Measurements from ENCODE around the gene ZNF224.
A peak's percentile ranks its signal among the peaks of the same experiment; 100 is the strongest.

The ZNF224 gene

GRCh38 chr19:44141191-44142058 lies 47.3 kb downstream of the ZNF224 start, which contains the start of gene ZNF234:
ZNF234 (plus strand) TSS chr19:44141554; CDS start chr19:44144633, 3,079 bp downstream.
- peak; percentile 56 to 78 for DNase-seq

DNA sequence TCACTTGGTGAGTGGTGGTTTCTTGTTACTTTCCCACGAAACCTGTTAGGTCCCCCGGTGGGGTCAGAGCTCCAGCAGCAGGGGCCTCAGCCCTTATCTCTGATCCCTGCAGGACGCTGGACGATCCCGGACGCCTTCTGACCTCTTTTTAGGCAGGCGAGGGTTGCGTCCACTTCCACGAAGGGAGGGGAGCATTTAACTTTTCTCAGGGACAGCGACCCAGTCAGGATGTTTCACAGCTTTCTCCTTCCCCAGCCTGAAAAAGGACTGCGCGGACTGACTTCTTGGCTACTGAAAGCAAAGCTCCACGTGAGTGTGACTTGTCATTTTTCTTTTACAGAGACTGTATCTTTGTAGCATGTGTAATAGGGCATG lies 47.9 kb downstream of the ZNF224 start:
- no peak for DNase-seq

- DNase-seq = no peak
Measured at GRCh38 chr19:44149776-44150175, 55.6 kb downstream of the ZNF224 start.

DNA sequence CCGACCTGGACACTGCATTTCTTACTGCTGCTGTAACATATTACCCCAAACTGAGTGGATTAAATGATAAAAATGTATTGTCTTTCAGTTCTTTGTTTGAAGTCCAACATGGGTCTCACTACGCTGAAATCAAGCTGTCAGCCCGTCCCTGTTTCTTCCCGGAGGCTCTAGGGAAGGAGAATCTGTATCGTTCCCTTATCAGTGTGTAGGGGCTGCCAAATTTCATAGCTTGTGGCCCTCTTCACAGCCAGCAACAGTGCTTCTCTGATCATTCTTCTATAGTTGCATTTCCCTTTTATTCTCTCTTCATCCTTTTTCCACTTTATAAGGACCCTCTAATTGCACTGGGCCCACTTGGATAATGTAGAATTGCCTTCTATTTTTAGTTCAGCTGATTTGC lies 57.3 kb downstream of the ZNF224 start:
- DNase-seq = no peak

GRCh38 chr19:44156475-44156874 lies 62.3 kb downstream of the ZNF224 start:
- no peak for DNase-seq
